HepG2 (cell line): ENCODE data around the gene CCDC170. TPM values are rescaled to one million over a fixed set of nuclear protein-coding genes. Genes with fewer than 3 reads are reported as not detected.
A peak's percentile ranks its signal among the peaks of the same experiment; 100 is the strongest.

Experiments used
- ATAD3A ChIP-seq: sonication (generic); formaldehyde crosslinking; IDR thresholded peaks from 2 replicates; pipeline ENCODE4 v1.4.0; 2020; ENCODE audit warnings: missing genetic modification reagents
- BCL3 ChIP-seq: sonication (generic); formaldehyde crosslinking; IDR thresholded peaks from 2 replicates; pipeline ENCODE4 v1.5.1; 2020; ENCODE audit warnings: mild to moderate bottlenecking, missing genetic modification reagents, moderate library complexity
- CHD4 ChIP-seq: fragments of 200-600 bp; sonication (generic); IDR thresholded peaks from 2 replicates; pipeline ENCODE4 v1.7.0; 2017; ENCODE audit warnings: mild to moderate bottlenecking, low read length, borderline replicate concordance
- EEA1 ChIP-seq: sonication (generic); formaldehyde crosslinking; IDR thresholded peaks from 2 replicates; pipeline ENCODE4 v1.5.1; 2020; ENCODE audit warnings: mild to moderate bottlenecking, missing genetic modification reagents, borderline replicate concordance
- HNF1B ChIP-seq: sonication (generic); formaldehyde crosslinking; IDR thresholded peaks from 2 replicates; pipeline ENCODE4 v1.5.1; 2020; ENCODE audit warnings: mild to moderate bottlenecking, moderate library complexity, missing genetic modification reagents
- HNF4G ChIP-seq, 2 experiments: sonication (generic) in 1 of 2; formaldehyde crosslinking in 1 of 2; IDR thresholded peaks; 2 replicates each; pipeline versions ENCODE4 v1.4.0 to v1.6.1; 2011 to 2020; ENCODE audit warnings: borderline replicate concordance in 2 of 2, low read depth in 2 of 2, mild to moderate bottlenecking in 2 of 2, low read length in 1 of 2, missing genetic modification reagents in 1 of 2, moderate library complexity in 1 of 2
- KAT8 ChIP-seq: IDR thresholded peaks from 2 replicates; pipeline ENCODE4 v1.6.1; 2016; ENCODE audit warnings: missing genetic modification reagents, missing compliant biosample characterization
- KDM5B ChIP-seq: sonication (generic); formaldehyde crosslinking; IDR thresholded peaks from 2 replicates; pipeline ENCODE4 v1.4.0; 2020; ENCODE audit warnings: missing genetic modification reagents, mild to moderate bottlenecking, borderline replicate concordance
- KLF16 ChIP-seq, 2 experiments: sonication (generic) in 1 of 2; formaldehyde crosslinking in 1 of 2; IDR thresholded peaks; 2 replicates each; pipeline versions ENCODE4 v1.6.1 to v1.8.0; 2016 to 2023; ENCODE audit warnings: missing genetic modification reagents in 2 of 2, missing compliant biosample characterization in 1 of 2
- NFE2 ChIP-seq: sonication (generic); formaldehyde crosslinking; IDR thresholded peaks from 2 replicates; pipeline ENCODE4 v1.4.0; 2020; ENCODE audit warnings: missing genetic modification reagents
- NFYB ChIP-seq: sonication (generic); formaldehyde crosslinking; IDR thresholded peaks from 2 replicates; pipeline ENCODE4 v1.4.0; 2020; ENCODE audit warnings: missing genetic modification reagents
- PHF8 ChIP-seq: sonication (generic); formaldehyde crosslinking; IDR thresholded peaks from 2 replicates; pipeline ENCODE4 v1.5.0; 2020; ENCODE audit warnings: missing genetic modification reagents
- SMC3 ChIP-seq: IDR thresholded peaks from 2 replicates; pipeline ENCODE4 v1.6.1; 2011; ENCODE audit warnings: low read length, improper control_type of control experiment
- SNRNP70 ChIP-seq: fragments of 200-400 bp; formaldehyde crosslinking; IDR thresholded peaks from 2 replicates; pipeline ENCODE4 v1.6.1; 2017; ENCODE audit warnings: mild to moderate bottlenecking, low read depth, low read length, moderate library complexity
- THAP11 ChIP-seq: IDR thresholded peaks from 2 replicates; pipeline ENCODE4 v1.6.1; 2016; ENCODE audit warnings: missing biosample characterization, missing genetic modification reagents
- U2AF1 ChIP-seq: fragments of 200-400 bp; formaldehyde crosslinking; optimal IDR thresholded peaks from 2 replicates; pipeline ENCODE3; 2017; ENCODE audit warnings: mild to moderate bottlenecking, low read depth, low read length
- ZFAT ChIP-seq: sonication (generic); formaldehyde crosslinking; conservative IDR thresholded peaks from 2 replicates; pipeline ENCODE4 v1.8.1; 2023; ENCODE audit warnings: missing genetic modification reagents, inconsistent platforms
- ZKSCAN8 ChIP-seq: IDR thresholded peaks from 2 replicates; pipeline ENCODE4 v1.6.1; 2016; ENCODE audit warnings: borderline replicate concordance, missing genetic modification reagents, missing compliant biosample characterization
- ZNF10 ChIP-seq: sonication (generic); formaldehyde crosslinking; IDR thresholded peaks from 2 replicates; pipeline ENCODE4 v1.4.0; 2020; ENCODE audit warnings: mild to moderate bottlenecking, low read depth, missing genetic modification reagents, borderline replicate concordance
- ZNF17 ChIP-seq: sonication (generic); formaldehyde crosslinking; IDR thresholded peaks from 2 replicates; pipeline ENCODE4 v1.5.0; 2020; ENCODE audit warnings: mild to moderate bottlenecking, missing genetic modification reagents
- ZNF264 ChIP-seq: sonication (generic); formaldehyde crosslinking; IDR thresholded peaks from 2 replicates; pipeline ENCODE4 v1.4.0; 2020; ENCODE audit warnings: missing genetic modification reagents
- ZNF441 ChIP-seq: sonication (generic); formaldehyde crosslinking; IDR thresholded peaks from 2 replicates; pipeline ENCODE4 v1.7.0; 2021; ENCODE audit warnings: missing genetic modification reagents, borderline replicate concordance
- ZNF576 ChIP-seq: sonication (generic); formaldehyde crosslinking; IDR thresholded peaks from 2 replicates; pipeline ENCODE4 v1.4.0; 2020; ENCODE audit warnings: mild to moderate bottlenecking, missing genetic modification reagents
- ZNF580 ChIP-seq: IDR thresholded peaks from 2 replicates; pipeline ENCODE4 v1.6.1; 2016; ENCODE audit warnings: low read depth, borderline replicate concordance
- ZNF614 ChIP-seq: IDR thresholded peaks from 2 replicates; pipeline ENCODE4 v1.6.1; 2018; ENCODE audit warnings: missing biosample characterization, missing genetic modification reagents, inconsistent platforms, borderline replicate concordance
- ZNF704 ChIP-seq: sonication (generic); formaldehyde crosslinking; IDR thresholded peaks from 2 replicates; pipeline ENCODE4 v1.8.1; 2023; ENCODE audit warnings: mild to moderate bottlenecking, inconsistent platforms, moderate library complexity, missing genetic modification reagents, borderline replicate concordance
- polyA plus RNA-seq, 8 experiments: library from polyadenylated mRNA; depleted of rRNA in 3 of 8; stranded (reverse) in 7 of 8; unstranded in 1 of 8; fragments of >200 nt; fragmentation: Illumina TruSeq in 4 of 8; extraction: Trizol in 4 of 8; gene quantifications; 2 replicates each; pipeline versions ENCODE4 v1.2.1 to v1.2.3, GENCODE V29; 2011 to 2016; ENCODE audit warnings: low read depth in 4 of 8, missing spikeins in 1 of 8, mixed read lengths in 1 of 8; ENCODE audit not compliant: insufficient read depth in 1 of 8
- total RNA-seq, 5 experiments: library from RNA; depleted of rRNA; stranded (reverse); fragments of >200 nt; fragmentation: Illumina TruSeq; extraction: Trizol; gene quantifications; 2 replicates each; pipeline ENCODE4 v1.2.3, GENCODE V29; 2016; ENCODE audit warnings: low read depth in 1 of 5

Gene CCDC170
- total and polyA plus RNA-seq, 2 of the 13 experiments (the other 11 are each of a cell fraction or from before 2014, with no cell fraction given): 0.90 to 5.1 TPM

GRCh38 chr6:151494235-151494935 is 568 bp downstream of the CCDC170 start (continued):
- TF ChIP-seq NFYB (CRISPR knock-in tag): no peak
- no peak for TF ChIP-seq U2AF1
- TF ChIP-seq ZNF580 (CRISPR knock-in tag): 0 out of 2 replicates have a peak, but pooled peaks have one; percentile 16
- peak; percentile 81; the same call in 1 of the 2 replicates for TF ChIP-seq KDM5B
- no peak for TF ChIP-seq EEA1 (CRISPR knock-in tag)
- TF ChIP-seq SNRNP70: no peak
- peak; percentile 31; the same call in 1 of the 2 replicates for TF ChIP-seq HNF1B
- TF ChIP-seq THAP11 (CRISPR knock-in tag): no peak
- 0 out of 2 replicates have a peak, but pooled peaks have one; percentile 6 for TF ChIP-seq NFE2 (CRISPR knock-in tag)
- no peak for TF ChIP-seq CHD4
- TF ChIP-seq ZNF441 (CRISPR knock-in tag): peak; percentile 56; the same call in 1 of the 2 replicates
- no peak; the same call in 1 of the 2 replicates for TF ChIP-seq ZNF264 (CRISPR knock-in tag)
- no peak for TF ChIP-seq ZNF10
- no peak for TF ChIP-seq ZKSCAN8 (CRISPR knock-in tag)
- no peak; the same call in 1 of the 2 replicates for TF ChIP-seq ZNF704 (CRISPR knock-in tag)
- no peak for TF ChIP-seq SMC3
- TF ChIP-seq KAT8 (CRISPR knock-in tag): no peak
- no peak for TF ChIP-seq ZFAT (CRISPR knock-in tag)
- TF ChIP-seq BCL3 (CRISPR knock-in tag): no peak
- TF ChIP-seq ZNF614: no peak
- no peak for TF ChIP-seq ZNF576 (CRISPR knock-in tag)
- no peak; a peak in 1 of 4 replicates for TF ChIP-seq KLF16 (CRISPR knock-in tag; IDR thresholded peaks at IDR 0.05)
- TF ChIP-seq HNF4G (IDR thresholded peaks at IDR 0.05; ENCODE audit: borderline replicate concordance, low read depth, low read length): no peak
- no peak; the same call in 1 of the 2 replicates for TF ChIP-seq HNF4G (CRISPR knock-in tag; IDR thresholded peaks at IDR 0.05; ENCODE audit: borderline replicate concordance, low read depth)
- no peak for TF ChIP-seq ATAD3A
- no peak; the same call in 1 of the 2 replicates for TF ChIP-seq PHF8 (CRISPR knock-in tag)
- no peak for TF ChIP-seq ZNF17 (CRISPR knock-in tag)
